Measurements from ENCODE around the gene CNPY1. TPM values are rescaled to one million over a fixed set of nuclear protein-coding genes. Genes with fewer than 3 reads are reported as not detected.

The CNPY1 gene
- total RNA-seq, 1 donor from 2014 or later, result not detected

- Mint-ChIP-seq H3K27me3 (ENCODE audit: unreplicated experiment) (peaks cover 8% of the 10 kb centered on the region), H3K9me3 (ENCODE audit: unreplicated experiment) (peaks cover 2% of the 10 kb centered on the region), H3K4me3 (ENCODE audit: unreplicated experiment) (no peak overlapping the region), H3K4me1 (ENCODE audit: low read depth, unreplicated experiment) (peaks cover 9% of the 10 kb centered on the region), H3K27ac (ENCODE audit: unreplicated experiment) (no peak overlapping the region), H3K36me3 (ENCODE audit: unreplicated experiment) (no peaks in the 10 kb centered on the region)
- no peak for TF ChIP-seq CTCF (IDR thresholded peaks at IDR 0.05; ENCODE audit: partially characterized antibody, unreplicated experiment)
- DNase-seq, result no peak
Observed at GRCh38 chr7:155483245-155483644, 63.1 kb downstream of the CNPY1 start.

GRCh38 chr7:155482511-155483183 is 63.7 kb downstream of the CNPY1 start:
- TF ChIP-seq CTCF (IDR thresholded peaks at IDR 0.05; ENCODE audit: partially characterized antibody, unreplicated experiment), result no peak
- H3K4me1 Mint-ChIP-seq (ENCODE audit: low read depth, unreplicated experiment), result peaks cover 9% of the 10 kb centered on the region
- H3K9me3 Mint-ChIP-seq (ENCODE audit: unreplicated experiment), result no peaks in the 10 kb centered on the region
- no peaks in the 10 kb centered on the region for H3K36me3 Mint-ChIP-seq (ENCODE audit: unreplicated experiment)
- H3K27ac Mint-ChIP-seq (ENCODE audit: unreplicated experiment), result peak overlapping the region; percentile 43
- peaks cover 7% of the 10 kb centered on the region for H3K27me3 Mint-ChIP-seq (ENCODE audit: unreplicated experiment)
- no peak for DNase-seq
- H3K4me3 Mint-ChIP-seq (ENCODE audit: unreplicated experiment), result no peak overlapping the region

- H3K4me1 Mint-ChIP-seq (ENCODE audit: low read depth, unreplicated experiment), result peaks cover 8% of the 10 kb centered on the region
- no peaks in the 10 kb centered on the region for H3K9me3 Mint-ChIP-seq (ENCODE audit: unreplicated experiment)
- no peaks in the 10 kb centered on the region for H3K36me3 Mint-ChIP-seq (ENCODE audit: unreplicated experiment)
- H3K27ac Mint-ChIP-seq (ENCODE audit: unreplicated experiment), result no peak overlapping the region
- TF ChIP-seq CTCF (IDR thresholded peaks at IDR 0.05; ENCODE audit: partially characterized antibody, unreplicated experiment), result no peak
- DNase-seq, result no peak
- H3K27me3 Mint-ChIP-seq (ENCODE audit: unreplicated experiment), result peaks cover 7% of the 10 kb centered on the region
- H3K4me3 Mint-ChIP-seq (ENCODE audit: unreplicated experiment), result no peak overlapping the region
Observed at GRCh38 chr7:155481764-155482163, 64.6 kb downstream of the CNPY1 start.

GRCh38 chr7:155477476-155477875 is 68.9 kb downstream of the CNPY1 start:
- TF ChIP-seq CTCF (IDR thresholded peaks at IDR 0.05; ENCODE audit: partially characterized antibody, unreplicated experiment), result no peak
- peaks cover 13% of the 10 kb centered on the region for H3K9me3 Mint-ChIP-seq (ENCODE audit: unreplicated experiment)
- H3K4me3 Mint-ChIP-seq (ENCODE audit: unreplicated experiment), result no peak overlapping the region
- peaks cover 21% of the 10 kb centered on the region for H3K27me3 Mint-ChIP-seq (ENCODE audit: unreplicated experiment)
- H3K27ac Mint-ChIP-seq (ENCODE audit: unreplicated experiment), result no peak overlapping the region
- peaks cover 3% of the 10 kb centered on the region for H3K4me1 Mint-ChIP-seq (ENCODE audit: low read depth, unreplicated experiment)
- DNase-seq, result no peak
- peaks cover 8% of the 10 kb centered on the region for H3K36me3 Mint-ChIP-seq (ENCODE audit: unreplicated experiment)

GRCh38 chr7:155471718-155472117 is 74.6 kb downstream of the CNPY1 start:
- H3K4me3 Mint-ChIP-seq (ENCODE audit: unreplicated experiment), result no peak overlapping the region
- H3K27ac Mint-ChIP-seq (ENCODE audit: unreplicated experiment), result no peak overlapping the region
- H3K27me3 Mint-ChIP-seq (ENCODE audit: unreplicated experiment), result peaks cover 41% of the 10 kb centered on the region

More at GRCh38 chr7:155471718-155472117, 74.6 kb downstream of the CNPY1 start:
- no peak for TF ChIP-seq CTCF (IDR thresholded peaks at IDR 0.05; ENCODE audit: partially characterized antibody, unreplicated experiment)
- DNase-seq, result no peak
- peaks cover 8% of the 10 kb centered on the region for H3K36me3 Mint-ChIP-seq (ENCODE audit: unreplicated experiment)
- H3K9me3 Mint-ChIP-seq (ENCODE audit: unreplicated experiment), result peaks cover 18% of the 10 kb centered on the region
- peaks cover 10% of the 10 kb centered on the region for H3K4me1 Mint-ChIP-seq (ENCODE audit: low read depth, unreplicated experiment)
